ENCODE data around the gene COL5A1. TPM values are rescaled to one million over a fixed set of nuclear protein-coding genes. Genes with fewer than 3 reads are reported as not detected.

COL5A1 gene
- total RNA-seq, 1 experiment from 2014 or later: 2.1 TPM

- no peak for DNase-seq (ENCODE audit: extremely low read depth, low read depth)
Observed at GRCh38 chr9:134883040-134883782, 241.6 kb downstream of the COL5A1 start.

DNA sequence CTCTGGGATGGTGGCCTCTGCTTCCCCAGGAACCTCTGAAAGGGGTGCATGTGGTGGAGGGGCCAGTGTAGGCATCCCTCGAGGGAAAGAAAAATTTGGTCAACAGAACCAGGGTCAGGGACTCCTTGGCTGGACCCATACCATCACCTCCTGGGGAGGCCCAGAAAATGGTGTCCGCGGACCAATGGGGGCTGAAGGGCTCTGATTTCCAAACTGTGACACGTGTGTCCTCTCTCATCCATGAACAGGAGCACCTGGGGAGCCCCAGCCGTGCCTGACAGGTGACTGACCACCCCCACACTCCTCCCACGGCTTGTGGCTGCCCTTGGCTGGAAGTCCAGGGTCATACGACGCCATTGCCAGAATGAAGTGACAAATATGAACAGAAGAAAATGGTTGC lies 242.9 kb downstream of the COL5A1 start:
- DNase-seq (ENCODE audit: extremely low read depth, low read depth): no peak

- no peak for DNase-seq (ENCODE audit: extremely low read depth, low read depth)
Observed at GRCh38 chr9:134885001-134885678, 243.5 kb downstream of the COL5A1 start.

- no peak for DNase-seq (ENCODE audit: extremely low read depth, low read depth)
Observed at GRCh38 chr9:134885679-134886412, 244.2 kb downstream of the COL5A1 start.

GRCh38 chr9:134886413-134886913 lies 244.9 kb downstream of the COL5A1 start:
- DNase-seq (ENCODE audit: extremely low read depth, low read depth): no peak

DNA sequence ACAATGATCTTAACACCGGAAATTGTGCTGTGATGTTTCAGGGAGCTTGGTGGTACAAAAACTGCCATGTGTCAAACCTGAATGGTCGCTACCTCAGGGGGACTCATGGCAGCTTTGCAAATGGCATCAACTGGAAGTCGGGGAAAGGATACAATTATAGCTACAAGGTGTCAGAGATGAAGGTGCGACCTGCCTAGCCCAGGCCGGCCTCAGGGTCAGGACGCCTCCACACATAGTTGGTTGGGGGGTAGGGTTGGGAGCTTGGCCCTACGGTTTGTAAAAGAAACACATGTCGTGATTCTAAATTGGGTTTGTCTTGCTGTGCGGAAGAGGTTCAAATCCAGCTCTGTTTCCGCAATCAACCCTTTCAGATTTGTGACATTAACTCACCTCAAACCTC lies 245.6 kb downstream of the COL5A1 start:
- no peak for DNase-seq (ENCODE audit: extremely low read depth, low read depth)

DNA sequence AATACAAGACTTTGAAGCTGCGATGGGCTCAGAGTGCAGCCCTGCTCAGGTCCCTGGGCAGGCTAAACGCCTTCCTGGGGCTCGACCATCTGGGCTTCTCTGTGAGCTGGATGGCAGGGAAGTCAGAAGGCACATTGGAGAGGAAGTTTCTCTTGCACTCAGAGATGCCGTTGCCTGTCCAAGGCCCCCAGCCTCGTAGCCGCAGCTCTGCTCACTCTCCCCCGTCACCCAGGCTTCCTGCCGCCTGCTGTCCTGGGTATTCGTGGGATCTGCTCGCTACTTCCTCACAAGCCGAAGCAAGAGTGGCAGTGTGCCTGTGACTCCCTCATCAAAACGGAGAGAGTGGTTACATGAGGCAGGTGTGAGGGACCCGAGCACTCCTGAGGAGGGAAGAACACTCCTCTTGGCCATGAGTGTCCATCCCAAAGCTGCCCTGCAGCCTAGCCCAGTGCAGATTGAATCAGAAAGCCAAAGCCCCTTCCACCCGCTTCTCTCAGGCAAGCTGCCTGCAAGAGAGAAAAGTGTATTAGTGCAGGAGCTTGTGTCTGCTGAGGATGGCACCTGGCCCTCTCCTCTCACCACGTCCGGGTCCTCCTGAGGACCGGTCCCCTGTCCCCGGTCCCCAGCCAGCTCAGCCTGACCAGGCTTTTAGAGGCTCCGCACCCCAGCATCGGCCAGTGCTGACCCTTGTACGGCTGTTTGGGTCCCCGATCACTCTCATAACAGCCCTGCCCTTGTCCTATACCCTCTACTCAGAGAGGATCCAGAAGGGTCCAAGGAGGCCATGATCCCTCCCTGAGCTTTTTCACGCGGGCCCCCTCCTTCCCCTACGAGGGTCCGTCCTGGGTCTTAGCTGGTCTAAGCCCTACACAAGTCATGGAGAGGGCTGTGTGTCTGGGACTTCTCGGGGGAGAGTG lies 246.3 kb downstream of the COL5A1 start:
- no peak for DNase-seq (ENCODE audit: extremely low read depth, low read depth)

DNA sequence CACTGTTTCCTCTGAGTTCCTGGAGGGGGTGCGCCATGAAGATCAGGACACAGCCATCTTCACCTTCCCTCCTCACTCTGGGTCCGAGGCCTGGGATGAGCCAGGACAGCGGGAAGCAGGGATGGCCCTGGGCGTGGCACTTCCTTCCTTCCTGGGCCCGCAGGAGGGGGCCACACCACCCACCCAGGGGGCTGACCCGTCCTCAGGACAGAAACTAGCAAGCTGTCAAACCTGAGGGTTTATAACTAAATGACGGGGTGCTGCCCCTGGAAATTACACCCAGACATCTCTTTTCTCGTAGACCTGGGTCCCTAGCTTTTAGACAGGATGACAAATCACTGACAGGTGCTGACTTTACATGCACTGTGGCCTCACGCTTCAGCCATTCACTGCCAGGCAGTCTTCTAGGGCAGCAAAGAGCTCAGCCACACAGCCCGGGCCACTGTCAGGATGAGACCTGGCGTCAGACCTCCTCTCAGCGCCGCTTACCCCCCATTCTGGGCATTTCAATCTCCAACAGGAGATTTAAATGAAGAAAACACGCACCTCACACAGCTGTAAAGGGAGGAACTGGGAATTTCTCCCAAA lies 247.1 kb downstream of the COL5A1 start:
- no peak for DNase-seq (ENCODE audit: extremely low read depth, low read depth)

DNA sequence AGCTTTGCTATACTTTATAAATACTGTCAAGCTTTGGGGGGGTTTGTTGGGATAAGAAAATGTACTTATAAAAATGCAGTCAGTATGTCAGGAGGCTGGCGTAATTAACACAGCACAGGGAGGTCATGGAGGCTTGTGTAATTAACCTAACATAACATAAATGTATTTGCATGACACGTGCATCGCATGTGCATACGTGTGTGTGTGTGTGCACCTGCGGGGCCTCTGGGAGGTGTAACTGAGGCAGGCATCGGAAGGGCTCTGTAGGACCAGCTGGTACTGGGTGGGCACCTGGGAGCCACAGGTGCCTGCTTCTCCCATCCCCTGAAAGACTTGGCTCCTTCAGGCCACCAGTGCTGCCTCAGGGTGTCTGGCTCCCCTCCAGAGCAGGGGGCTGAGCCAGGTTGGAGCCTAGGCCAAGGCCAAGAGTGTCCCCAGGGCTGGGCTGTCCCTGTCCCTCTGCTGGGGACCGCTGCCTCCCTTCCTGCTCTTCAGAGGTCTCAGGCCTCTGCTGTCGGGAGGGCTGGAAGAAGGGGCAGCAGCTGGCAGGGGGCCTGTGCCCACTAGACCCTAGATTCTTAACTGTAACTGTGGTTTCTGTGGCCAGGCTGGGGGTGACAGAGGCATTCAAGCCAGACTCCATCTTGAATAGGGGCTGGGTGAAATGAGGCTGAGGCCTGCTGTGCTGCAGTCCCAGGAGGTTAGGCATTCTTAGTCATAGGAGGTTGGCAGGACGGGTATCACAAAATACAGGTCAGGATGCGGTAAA lies 248.0 kb downstream of the COL5A1 start:
- no peak for DNase-seq (ENCODE audit: extremely low read depth, low read depth)

GRCh38 chr9:134890155-134890495 lies 248.5 kb downstream of the COL5A1 start:
- DNase-seq (ENCODE audit: extremely low read depth, low read depth): no peak

- DNase-seq (ENCODE audit: extremely low read depth, low read depth): no peak
Observed at GRCh38 chr9:134891053-134891452, 249.4 kb downstream of the COL5A1 start.

- DNase-seq (ENCODE audit: extremely low read depth, low read depth): no peak
Observed at GRCh38 chr9:134891713-134892112, 250.1 kb downstream of the COL5A1 start.

GRCh38 chr9:134892221-134892620 lies 250.6 kb downstream of the COL5A1 start:
- no peak for DNase-seq (ENCODE audit: extremely low read depth, low read depth)

GRCh38 chr9:134892820-134893420 lies 251.3 kb downstream of the COL5A1 start:
- no peak for DNase-seq (ENCODE audit: extremely low read depth, low read depth)

Small RNA genes lying within 50 kb of the gene (small RNA-seq; reads per million reads assigned to genes)
- gene AL603650.1 (0 reads per million in 2 experiments), gene MIR3689A (0 reads per million in 2 experiments), gene MIR3689B (0 reads per million in 2 experiments), gene MIR3689C (0 reads per million in 2 experiments), gene MIR3689D1 (0 reads per million in 2 experiments), gene MIR3689D2 (0 reads per million in 2 experiments), gene MIR3689E (0 reads per million in 2 experiments), gene MIR3689F (0 reads per million in 2 experiments)

Other genes starting within 250 kb of the COL5A1 start
- not detected in 2 replicates for gene FCN2, start 239.0 kb downstream of the COL5A1 start, total RNA-seq (2014; rRNA removed; shearing (Covaris generic))